Kidney (tissue), 14 donors: ENCODE data around the gene TLK1. TPM values are rescaled to one million over a fixed set of nuclear protein-coding genes. Genes with fewer than 3 reads are reported as not detected.
"Not testable (repeated sequence)": the region's sequence is repeated elsewhere in the genome, so short reads cannot be mapped to it uniquely, and the experiment has no call there.

ENCODE experiments used
- DNase-seq, 5 donors: peaks; one replicate each; pipeline ENCODE4 v3.0.0-alpha.2; 2013 to 2020
- FAIRE-seq: peaks from 2 replicates; lab custom pipeline; 2012; peaks lifted over from hg19 to GRCh38; lab: Jason Lieb, UNC
- H3K27ac ChIP-seq, 2 donors: one replicate each; pipeline ENCODE4 v1.7.0; 2013; ENCODE audit warnings: low read depth in 2 of 2, low read length in 2 of 2, inconsistent platforms in 1 of 2
- H3K27me3 ChIP-seq: one replicate; pipeline ENCODE4 v1.7.1; 2013; ENCODE audit warnings: low read length, inconsistent platforms; ENCODE audit not compliant: control insufficient read depth, insufficient read depth
- H3K36me3 ChIP-seq, 3 donors: one replicate each; pipeline versions ENCODE4 v1.7.0 to v1.7.1; 2013; ENCODE audit warnings: low read length in 3 of 3, control low read depth in 1 of 3, inconsistent platforms in 1 of 3; ENCODE audit not compliant: insufficient read depth in 3 of 3, control insufficient read depth in 2 of 3
- H3K4me1 ChIP-seq, 3 donors: one replicate each; pipeline versions ENCODE4 v1.7.0 to v1.7.1; 2013; ENCODE audit warnings: low read length in 3 of 3, inconsistent platforms in 1 of 3, low read depth in 1 of 3; ENCODE audit not compliant: control insufficient read depth in 2 of 3, insufficient read depth in 2 of 3
- H3K4me3 ChIP-seq, 3 donors: one replicate each; pipeline versions ENCODE4 v1.7.0 to v1.8.1; 2013; ENCODE audit warnings: low read length in 3 of 3, control low read depth in 1 of 3, inconsistent platforms in 1 of 3
- H3K9ac ChIP-seq, 3 donors: one replicate each; pipeline versions ENCODE4 v1.7.0 to v1.7.1; 2013; ENCODE audit warnings: low read length in 3 of 3, control low read depth in 1 of 3, inconsistent platforms in 1 of 3
- H3K9me3 ChIP-seq, 3 donors: one replicate each; pipeline versions ENCODE4 v1.7.0 to v1.7.1; 2013; ENCODE audit warnings: low read length in 3 of 3, control low read depth in 1 of 3, inconsistent platforms in 1 of 3; ENCODE audit not compliant: control insufficient read depth in 2 of 3, insufficient read depth in 1 of 3
- CTCF ChIP-seq: IDR thresholded peaks from 3 replicates; pipeline ENCODE4 v1.5.1; 2012; ENCODE audit warnings: mild to moderate bottlenecking, moderate library complexity, borderline replicate concordance; ENCODE audit not compliant: insufficient read depth; ENCODE audit errors: extremely low read depth
- intact Hi-C: fragments of 100-400 bp; cut with DNase I; formaldehyde crosslinking; loops from one replicate; pipeline ENCODE4 v1.11.1; 2022
- polyA plus RNA-seq: library from polyadenylated mRNA; stranded (reverse); fragments of 350-450 nt; fragmentation: Illumina TruSeq; extraction: RNeasy Lipid Tissue Mini Kit (QIAGEN cat#74804); gene quantifications from one replicate; pipeline ENCODE4 v1.2.3, GENCODE V29; 2014; ENCODE audit warnings: low read depth, low replicate concordance; ENCODE audit not compliant: insufficient read depth
- total RNA-seq: library from RNA; stranded (reverse); fragmentation: NEBNext Ultra II Directional; extraction: Animal tissue kit (Norgen Biotek cat#: 25700); gene quantifications from one replicate; pipeline ENCODE4 v1.2.1, GENCODE V29; 2021
- donor health status: control.
- donor health status: control.
- donor health status: control.
- donor health status: control.
- donor health status: control.
- donor health status: DM: yes; HTN: yes; CAD: no.
- donor health status: Normal renal cell carcinoma (clear cell type).

The TLK1 gene
- total and polyA plus RNA-seq, 2 donors from 2014 or later, result 12.3 to 80.3 TPM

GRCh38 chr2:171095014-171095582 lies 65.6 kb downstream of the TLK1 start:
- Histone ChIP-seq H3K9ac (no peak overlapping the region), H3K36me3 (peaks cover 0 to 2% (median 2%) of the 10 kb centered on the region in 3 donors), H3K27ac (no peak overlapping the region), H3K9me3 (peaks cover 2 to 18% (median 5%) of the 10 kb centered on the region in 3 donors), H3K4me3 (no peak overlapping the region), H3K4me1 (no peaks in the 10 kb centered on the region), H3K27me3 (no peaks in the 10 kb centered on the region)
- intact Hi-C loops, result no loop called here
- FAIRE-seq (no peak), DNase-seq (no peak)
- TF ChIP-seq CTCF, result no peak

- H3K9me3 ChIP-seq, H3K36me3 ChIP-seq, H3K27ac ChIP-seq, H3K4me1 ChIP-seq, H3K27me3 ChIP-seq, H3K4me3 ChIP-seq, H3K9ac ChIP-seq, FAIRE-seq, DNase-seq, intact Hi-C loops: not testable (repeated sequence)
These were observed 69.2 kb downstream of the TLK1 start for GRCh38 chr2:171091517-171091916.

DNA sequence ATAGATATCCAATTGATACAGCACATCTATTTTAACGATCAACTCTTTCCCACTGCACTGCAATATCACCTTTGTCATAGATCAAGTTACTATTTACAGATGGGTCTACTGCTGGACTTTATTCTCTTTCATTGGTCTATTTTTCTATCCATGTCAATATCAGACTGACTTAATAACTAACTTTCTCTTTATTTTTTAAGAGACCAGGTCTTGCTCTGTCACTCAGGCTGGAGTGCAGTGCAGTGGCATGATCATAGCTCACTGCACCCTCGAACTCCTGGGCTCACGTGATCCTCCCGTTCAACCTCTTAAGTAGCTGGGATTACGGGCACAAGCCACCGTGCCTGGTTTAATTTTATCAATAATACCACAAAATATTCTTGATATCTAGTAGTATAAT lies 71.2 kb downstream of the TLK1 start:
- intact Hi-C loops, result no loop called here
- Histone ChIP-seq H3K36me3 (no peaks in the 10 kb centered on the region), H3K4me3 (no peak overlapping the region), H3K27ac (no peak overlapping the region), H3K9ac (no peak overlapping the region), H3K27me3 (no peaks in the 10 kb centered on the region), H3K9me3 (no peaks in the 10 kb centered on the region), H3K4me1 (peaks cover 0 to 2% (median 2%) of the 10 kb centered on the region in 3 donors)
- no peak for TF ChIP-seq CTCF
- FAIRE-seq (no peak), DNase-seq (no peak)

GRCh38 chr2:171088057-171088834 lies 72.4 kb downstream of the TLK1 start:
- H3K4me1 ChIP-seq, result peaks cover 0 to 2% (median 2%) of the 10 kb centered on the region in 3 donors
- H3K9me3 ChIP-seq, result no peaks in the 10 kb centered on the region
- intact Hi-C loops, result no loop called here
- FAIRE-seq, result no peak
- no peak overlapping the region for H3K9ac ChIP-seq
- DNase-seq, result no peak
- H3K27ac ChIP-seq, result no peak overlapping the region
- no peaks in the 10 kb centered on the region for H3K36me3 ChIP-seq
- TF ChIP-seq CTCF, result no peak
- no peak overlapping the region for H3K4me3 ChIP-seq
- no peaks in the 10 kb centered on the region for H3K27me3 ChIP-seq
